SU-DHL-6 (cell line): ENCODE measurements around the gene CD8A.

ENCODE experiments used
- H2AFZ ChIP-seq: fragments of 200-600 bp; sonication (generic); 2 replicates; pipeline ENCODE4 v1.6.1; 2014; ENCODE audit warnings: low read depth, mild to moderate bottlenecking, moderate library complexity, mixed read lengths, antibody characterized with exemption, low read length; ENCODE audit not compliant: severe bottlenecking
- H3F3A ChIP-seq: fragments of 200-600 bp; shearing (Covaris generic); 2 replicates; pipeline ENCODE4 v1.6.0; 2016; ENCODE audit warnings: antibody characterized with exemption, mild to moderate bottlenecking; ENCODE audit not compliant: insufficient read depth
- H3K27ac ChIP-seq: fragments of 200-600 bp; sonication (generic); 2 replicates; pipeline ENCODE4 v1.5.1; 2016; ENCODE audit warnings: low read depth, mild to moderate bottlenecking, low read length, moderate library complexity, mixed read lengths
- H3K27me3 ChIP-seq: fragments of 200-600 bp; sonication (generic), shearing (Covaris generic); 2 replicates; pipeline ENCODE4 v1.6.0; 2014; ENCODE audit warnings: mild to moderate bottlenecking, low read length
- H3K36me3 ChIP-seq: fragments of 200-600 bp; sonication (generic); 2 replicates; pipeline ENCODE4 v1.6.1; 2014; ENCODE audit warnings: mild to moderate bottlenecking, low read length, mixed read lengths
- H3K4me2 ChIP-seq: fragments of 300-600, 200-600 bp; shearing (Covaris generic), sonication (generic); 2 replicates; pipeline ENCODE4 v1.6.0; 2014; ENCODE audit warnings: low read length, low read depth, mild to moderate bottlenecking; ENCODE audit not compliant: poor library complexity, severe bottlenecking
- H3K4me3 ChIP-seq: fragments of 200-600 bp; sonication (generic); 2 replicates; pipeline ENCODE4 v1.5.1; 2014; ENCODE audit warnings: antibody characterized with exemption, low read length, mild to moderate bottlenecking, mixed read lengths; ENCODE audit not compliant: insufficient read depth, poor library complexity, severe bottlenecking
- H3K79me2 ChIP-seq: fragments of 200-600 bp; sonication (generic); 2 replicates; pipeline ENCODE4 v1.6.1; 2014; ENCODE audit warnings: mild to moderate bottlenecking, low read length, moderate library complexity; ENCODE audit not compliant: insufficient read depth
- H3K9ac ChIP-seq: fragments of 200-600 bp; sonication (generic); 2 replicates; pipeline ENCODE4 v1.7.0; 2014; ENCODE audit warnings: mild to moderate bottlenecking, low read length
- H3K9me2 ChIP-seq: fragments of 200-600 bp; sonication (generic); replicated peaks from 2 replicates; pipeline ENCODE4 v1.6.1; 2014; ENCODE audit warnings: low read length; ENCODE audit not compliant: insufficient read depth
- H3K9me3 ChIP-seq: fragments of 200-600 bp; sonication (generic); 2 replicates; pipeline ENCODE4 v1.6.1; 2014; ENCODE audit warnings: low read length, mixed read lengths; ENCODE audit not compliant: insufficient read depth
- H4K20me1 ChIP-seq: fragments of 200-600 bp; sonication (generic); 2 replicates; pipeline ENCODE4 v1.6.1; 2014; ENCODE audit warnings: low read depth, mild to moderate bottlenecking, antibody characterized with exemption, low read length, moderate library complexity, mixed read lengths
- EZH2phosphoT487 ChIP-seq: fragments of 200-600 bp; sonication (generic), shearing (Covaris generic); conservative IDR thresholded peaks from 2 replicates; pipeline ENCODE4 v1.6.1; 2018; ENCODE audit warnings: mild to moderate bottlenecking, antibody characterized with exemption, low read length, moderate library complexity, mixed read lengths
- TF ChIP-seq, protein P1 (sequence below): fragments of 200-600 bp; sonication (generic); IDR thresholded peaks from one replicate; pipeline ENCODE4 v1.5.1; 2017; ENCODE audit warnings: antibody characterized with exemption, mild to moderate bottlenecking, low read length, moderate library complexity; ENCODE audit not compliant: insufficient read depth, poor library complexity, severe bottlenecking

Gene CD8A

DNA sequence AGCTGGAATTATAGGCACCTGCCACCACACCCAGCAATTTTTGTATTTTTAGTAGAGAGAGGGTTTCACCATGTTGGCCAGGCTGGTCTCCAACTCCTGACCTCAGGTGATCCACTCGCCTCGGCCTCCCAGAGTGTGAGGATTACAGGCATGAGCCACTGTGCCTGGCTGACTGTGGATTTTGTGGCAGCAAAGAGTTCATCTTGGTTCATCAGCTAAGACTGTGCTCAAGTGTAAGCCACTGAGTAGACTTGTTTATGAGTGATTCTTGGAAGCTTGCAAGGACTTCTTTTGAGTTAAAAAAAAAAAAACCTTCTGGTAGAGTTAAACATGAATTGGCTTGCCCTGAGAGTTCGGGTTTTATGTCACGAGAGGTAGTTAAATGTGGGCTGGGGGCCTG is 36.2 kb upstream of the CD8A start:
- H3K9me3 ChIP-seq: no peaks in the 10 kb centered on the region
- no peaks in the 10 kb centered on the region for H3F3A ChIP-seq
- no peaks in the 10 kb centered on the region for H4K20me1 ChIP-seq
- no peak overlapping the region for H3K4me2 ChIP-seq
- no peak overlapping the region for H2AFZ ChIP-seq
- no peak overlapping the region for H3K4me3 ChIP-seq
- H3K9ac ChIP-seq: no peak overlapping the region
- no peaks in the 10 kb centered on the region for H3K27me3 ChIP-seq
- no peak overlapping the region for H3K27ac ChIP-seq
- H3K9me2 ChIP-seq: no peaks in the 10 kb centered on the region
- TF ChIP-seq, protein P1, sequence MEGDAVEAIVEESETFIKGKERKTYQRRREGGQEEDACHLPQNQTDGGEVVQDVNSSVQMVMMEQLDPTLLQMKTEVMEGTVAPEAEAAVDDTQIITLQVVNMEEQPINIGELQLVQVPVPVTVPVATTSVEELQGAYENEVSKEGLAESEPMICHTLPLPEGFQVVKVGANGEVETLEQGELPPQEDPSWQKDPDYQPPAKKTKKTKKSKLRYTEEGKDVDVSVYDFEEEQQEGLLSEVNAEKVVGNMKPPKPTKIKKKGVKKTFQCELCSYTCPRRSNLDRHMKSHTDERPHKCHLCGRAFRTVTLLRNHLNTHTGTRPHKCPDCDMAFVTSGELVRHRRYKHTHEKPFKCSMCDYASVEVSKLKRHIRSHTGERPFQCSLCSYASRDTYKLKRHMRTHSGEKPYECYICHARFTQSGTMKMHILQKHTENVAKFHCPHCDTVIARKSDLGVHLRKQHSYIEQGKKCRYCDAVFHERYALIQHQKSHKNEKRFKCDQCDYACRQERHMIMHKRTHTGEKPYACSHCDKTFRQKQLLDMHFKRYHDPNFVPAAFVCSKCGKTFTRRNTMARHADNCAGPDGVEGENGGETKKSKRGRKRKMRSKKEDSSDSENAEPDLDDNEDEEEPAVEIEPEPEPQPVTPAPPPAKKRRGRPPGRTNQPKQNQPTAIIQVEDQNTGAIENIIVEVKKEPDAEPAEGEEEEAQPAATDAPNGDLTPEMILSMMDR: no peak
- no peak for TF ChIP-seq EZH2phosphoT487
- H3K79me2 ChIP-seq: no peaks in the 10 kb centered on the region
- H3K36me3 ChIP-seq: no peaks in the 10 kb centered on the region

DNA sequence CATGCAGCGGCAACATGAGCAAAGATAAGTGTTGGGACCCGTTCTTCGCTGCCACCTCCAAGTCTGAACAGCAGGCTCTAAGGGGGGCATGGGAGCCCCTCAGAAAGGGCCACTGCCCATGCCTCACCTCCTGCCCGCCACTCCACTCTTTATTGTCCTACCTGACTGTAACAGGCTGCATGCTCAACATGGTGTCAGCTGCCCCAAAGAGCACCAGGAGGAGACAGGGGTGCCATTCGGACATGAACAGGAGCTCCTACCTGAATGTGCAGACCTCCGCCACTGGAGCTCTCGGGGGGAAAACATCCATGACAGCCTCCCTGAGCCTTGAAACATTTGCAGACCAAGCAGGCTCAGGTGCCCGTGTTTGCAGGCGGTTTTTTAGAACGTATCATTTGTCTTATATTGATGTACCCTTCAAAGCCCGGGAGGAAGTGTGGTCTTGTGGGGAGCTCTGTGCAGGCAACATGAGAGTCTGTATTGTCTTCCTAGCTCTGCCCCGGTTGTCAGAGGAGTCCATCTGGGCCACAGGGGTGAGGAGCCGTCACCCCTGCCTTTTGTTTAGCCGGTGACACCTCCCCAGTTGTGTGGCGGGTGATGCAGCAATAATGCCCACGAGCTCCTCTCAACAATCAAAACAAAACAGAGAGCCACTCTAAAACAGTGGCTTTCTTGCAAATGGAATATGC is 35.1 kb upstream of the CD8A start:
- Histone ChIP-seq H3K79me2 (no peaks in the 10 kb centered on the region), H3K9ac (no peak overlapping the region), H3K4me2 (no peak overlapping the region), H3K27me3 (no peaks in the 10 kb centered on the region), H3K36me3 (no peaks in the 10 kb centered on the region), H4K20me1 (no peaks in the 10 kb centered on the region), H3F3A (no peaks in the 10 kb centered on the region), H3K27ac (no peak overlapping the region), H3K9me3 (no peaks in the 10 kb centered on the region), H3K9me2 (no peaks in the 10 kb centered on the region), H3K4me3 (no peak overlapping the region), H2AFZ (no peak overlapping the region)
- TF ChIP-seq EZH2phosphoT487: no peak

DNA sequence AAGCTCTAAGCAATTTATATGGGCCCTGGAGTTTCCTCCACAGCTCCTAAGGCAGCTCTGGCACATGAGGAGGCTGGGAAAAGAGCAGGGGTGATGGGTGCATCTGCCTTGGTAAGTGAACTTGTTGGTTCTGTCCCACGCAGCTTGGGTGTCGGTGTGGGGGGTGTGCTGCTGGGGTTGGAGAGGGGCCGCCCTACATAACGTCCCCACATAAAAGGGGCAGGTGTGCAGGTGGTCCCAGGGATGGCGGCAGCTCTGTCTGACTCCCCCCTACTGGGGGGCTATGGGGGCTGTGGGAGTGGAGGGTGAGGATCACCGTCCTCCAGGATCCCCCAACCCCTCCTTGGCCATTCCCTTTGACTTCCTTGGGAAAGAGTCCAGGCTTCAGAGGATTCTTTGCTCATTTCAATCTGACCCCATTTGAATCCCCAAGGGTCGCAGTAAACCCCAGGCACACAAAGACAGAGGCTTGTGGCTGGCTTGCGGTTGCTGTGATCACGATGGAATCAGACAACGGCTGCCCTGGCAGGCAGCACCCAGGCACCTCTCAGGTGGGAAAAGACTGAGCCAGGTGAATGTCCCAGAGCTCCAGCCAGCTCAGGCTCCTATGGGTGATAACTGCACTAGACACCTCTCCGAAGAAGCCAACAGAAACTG is 34.5 kb upstream of the CD8A start:
- Histone ChIP-seq H3K27ac (no peak overlapping the region), H3K9ac (no peak overlapping the region), H3K27me3 (no peaks in the 10 kb centered on the region), H4K20me1 (no peaks in the 10 kb centered on the region), H3K9me3 (no peaks in the 10 kb centered on the region), H3F3A (no peaks in the 10 kb centered on the region), H3K79me2 (no peaks in the 10 kb centered on the region), H3K36me3 (no peaks in the 10 kb centered on the region), H3K4me3 (no peak overlapping the region), H2AFZ (no peak overlapping the region), H3K9me2 (no peaks in the 10 kb centered on the region), H3K4me2 (no peak overlapping the region)
- no peak for TF ChIP-seq EZH2phosphoT487
- TF ChIP-seq, protein P1: no peak

DNA sequence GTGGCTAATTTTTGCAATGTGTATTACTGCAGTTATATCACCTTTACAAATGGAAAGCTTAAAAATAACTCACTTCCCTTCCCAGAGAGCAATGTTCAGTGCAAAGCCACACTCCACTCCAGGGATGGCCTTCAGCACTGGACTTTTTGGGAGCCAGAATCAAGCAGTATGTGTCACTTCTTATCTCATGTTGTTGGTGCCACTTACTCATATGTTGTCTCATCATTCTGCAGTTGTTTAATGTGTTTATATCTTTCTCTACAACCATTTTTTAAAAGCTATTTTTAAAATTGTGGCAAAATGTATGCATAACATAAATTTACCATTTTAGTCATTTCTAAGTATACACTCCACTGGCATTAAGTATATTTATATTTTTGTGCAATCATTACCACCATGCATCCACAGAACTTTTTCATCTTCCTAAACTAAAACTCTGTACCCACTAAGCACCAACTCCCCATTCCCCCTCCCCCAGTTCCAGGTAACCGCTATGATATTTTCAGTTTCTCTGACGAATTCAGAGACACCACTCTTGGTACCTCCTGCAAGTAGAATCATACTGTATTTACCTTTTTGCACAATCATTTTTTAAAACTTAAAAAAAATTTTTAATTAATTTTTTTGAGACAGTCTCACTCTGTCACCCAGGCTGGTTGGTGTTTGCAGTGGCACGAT is 32.1 kb upstream of the CD8A start:
- Histone ChIP-seq H3K4me2 (no peak overlapping the region), H3K9ac (no peak overlapping the region), H3K27ac (no peak overlapping the region), H3K4me3 (no peak overlapping the region), H3K36me3 (no peaks in the 10 kb centered on the region), H4K20me1 (no peaks in the 10 kb centered on the region), H3K9me3 (no peaks in the 10 kb centered on the region), H3F3A (no peaks in the 10 kb centered on the region), H2AFZ (no peak overlapping the region), H3K9me2 (no peaks in the 10 kb centered on the region), H3K79me2 (no peaks in the 10 kb centered on the region), H3K27me3 (no peaks in the 10 kb centered on the region)
- TF ChIP-seq, protein P1: no peak
- TF ChIP-seq EZH2phosphoT487: no peak
